H1 (cell line): ENCODE results near the gene HIC2.
"Not testable (repeated sequence)": the region's sequence is repeated elsewhere in the genome, so short reads cannot be mapped to it uniquely, and the experiment has no call there.

Source experiments
- FOSL1 ChIP-seq: IDR thresholded peaks from 2 replicates; pipeline ENCODE4 v1.6.1; 2011; ENCODE audit warnings: mild to moderate bottlenecking, low read depth, low read length, moderate library complexity; ENCODE audit not compliant: insufficient read depth
- JUN ChIP-seq: IDR thresholded peaks from 2 replicates; pipeline ENCODE4 v1.6.1; 2011; ENCODE audit warnings: low read depth, mild to moderate bottlenecking, improper control_type of control experiment, low read length

- TF ChIP-seq FOSL1, JUN: not testable (repeated sequence)
These were observed 55.8 kb downstream of the HIC2 start for GRCh38 chr22:21472984-21473383.
